ENCODE results near the gene SERPING1.

- TF ChIP-seq CTCF (IDR thresholded peaks at IDR 0.05) (no peak), POLR2A (IDR thresholded peaks at IDR 0.05) (no peak)
Observed at GRCh38 chr11:57588046-57588710, 9.3 kb upstream of the SERPING1 start.
